ENCODE results near the gene PCDHB1.
A peak's percentile ranks its signal among the peaks of the same experiment; 100 is the strongest.
"Not testable (repeated sequence)": the region's sequence is repeated elsewhere in the genome, so short reads cannot be mapped to it uniquely, and the experiment has no call there.

Gene PCDHB1

GRCh38 chr5:141082228-141082627 lies 31.1 kb downstream of the PCDHB1 start:
- Histone ChIP-seq H3K4me1 (no peaks in the 10 kb centered on the region), H3K27me3 (peaks cover 0 to 11% of the 10 kb centered on the region in 2 donors), H3K9me3 (peaks cover 0 to 24% (median 15%) of the 10 kb centered on the region in 3 donors), H3K27ac (no peak overlapping the region), H3K36me3 (no peaks in the 10 kb centered on the region), H3K4me3 (no peak overlapping the region)
- intact Hi-C loops (cut with DNase I; ENCODE audit: low total_unique reads) = no loop called here
- no peak for TF ChIP-seq CTCF (IDR thresholded peaks at IDR 0.05)
- no peak for DNase-seq

- Histone ChIP-seq H3K36me3 (no peaks in the 10 kb centered on the region), H3K4me3 (peak overlapping the region; percentile 53 to 56), H3K4me1 (no peaks in the 10 kb centered on the region), H3K27ac (peak overlapping the region in 1 of 2 donors; percentile 73), H3K9me3 (peaks cover 0 to 22% (median 15%) of the 10 kb centered on the region in 3 donors), H3K27me3 (peaks cover 0 to 3% of the 10 kb centered on the region in 2 donors)
- peak in 1 of 2 donors; percentile 74 for DNase-seq
- intact Hi-C loops (cut with DNase I; ENCODE audit: low total_unique reads) = no loop called here
- peak; percentile 25 to 42 for TF ChIP-seq CTCF (IDR thresholded peaks at IDR 0.05)
These were observed 33.4 kb downstream of the PCDHB1 start for GRCh38 chr5:141084487-141084989.

DNA sequence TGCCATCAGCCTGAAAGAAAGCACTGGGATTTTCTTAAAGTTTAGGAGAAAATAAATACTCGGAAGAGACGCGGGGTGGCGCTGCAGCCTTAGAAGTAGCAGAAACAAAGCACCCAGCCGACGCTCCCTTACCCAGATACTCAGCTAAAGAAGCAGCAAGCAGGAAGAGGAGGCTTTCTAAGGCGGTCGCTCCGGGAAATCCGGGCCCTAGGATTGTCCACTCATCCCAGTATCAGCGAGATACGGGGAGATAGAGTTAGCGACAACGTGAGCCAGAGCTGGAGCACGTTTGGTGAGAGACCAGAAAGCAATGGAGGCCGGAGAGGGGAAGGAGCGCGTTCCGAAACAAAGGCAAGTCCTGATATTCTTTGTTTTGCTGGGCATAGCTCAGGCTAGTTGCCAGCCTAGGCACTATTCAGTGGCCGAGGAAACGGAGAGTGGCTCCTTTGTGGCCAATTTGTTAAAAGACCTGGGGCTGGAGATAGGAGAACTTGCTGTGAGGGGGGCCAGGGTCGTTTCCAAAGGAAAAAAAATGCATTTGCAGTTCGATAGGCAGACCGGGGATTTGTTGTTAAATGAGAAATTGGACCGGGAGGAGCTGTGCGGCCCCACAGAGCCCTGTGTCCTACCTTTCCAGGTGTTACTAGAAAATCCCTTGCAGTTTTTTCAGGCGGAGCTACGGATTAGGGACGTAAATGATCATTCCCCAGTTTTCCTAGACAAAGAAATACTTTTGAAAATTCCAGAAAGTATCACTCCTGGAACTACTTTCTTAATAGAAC lies 43.5 kb downstream of the PCDHB1 start, which contains the start of gene PCDHB2:
PCDHB2 (plus strand) TSS at position 135 of the 782 bp plus-strand sequence; CDS start at position 311, 176 bp downstream.
- H3K4me1 ChIP-seq = no peaks in the 10 kb centered on the region
- H3K27me3 ChIP-seq = peaks cover 0 to 4% of the 10 kb centered on the region in 2 donors
- no peak for TF ChIP-seq CTCF (IDR thresholded peaks at IDR 0.05)
- H3K9me3 ChIP-seq = peaks cover 3 to 78% (median 49%) of the 10 kb centered on the region in 3 donors
- H3K36me3 ChIP-seq = peaks cover 0 to 3% (median 0%) of the 10 kb centered on the region in 3 donors
- DNase-seq = peak in 1 of 2 donors; percentile 25
- H3K4me3 ChIP-seq = peak within 1 kb of the TSS; percentile 17 to 29
- intact Hi-C loops (cut with DNase I; ENCODE audit: low total_unique reads) = no loop called here
- H3K27ac ChIP-seq = no peak within 1 kb of the TSS

GRCh38 chr5:141095263-141095641 lies 44.1 kb downstream of the PCDHB1 start:
- Histone ChIP-seq H3K4me1 (no peaks in the 10 kb centered on the region), H3K9me3 (peaks cover 6 to 81% (median 46%) of the 10 kb centered on the region in 3 donors), H3K27ac (no peak overlapping the region), H3K36me3 (peaks cover 0 to 3% (median 0%) of the 10 kb centered on the region in 3 donors), H3K4me3 (peak overlapping the region in 1 of 2 donors; percentile 29), H3K27me3 (peaks cover 0 to 4% of the 10 kb centered on the region in 2 donors)
- intact Hi-C loops (cut with DNase I; ENCODE audit: low total_unique reads) = no loop called here
- no peak for DNase-seq
- TF ChIP-seq CTCF (IDR thresholded peaks at IDR 0.05) = no peak

DNA sequence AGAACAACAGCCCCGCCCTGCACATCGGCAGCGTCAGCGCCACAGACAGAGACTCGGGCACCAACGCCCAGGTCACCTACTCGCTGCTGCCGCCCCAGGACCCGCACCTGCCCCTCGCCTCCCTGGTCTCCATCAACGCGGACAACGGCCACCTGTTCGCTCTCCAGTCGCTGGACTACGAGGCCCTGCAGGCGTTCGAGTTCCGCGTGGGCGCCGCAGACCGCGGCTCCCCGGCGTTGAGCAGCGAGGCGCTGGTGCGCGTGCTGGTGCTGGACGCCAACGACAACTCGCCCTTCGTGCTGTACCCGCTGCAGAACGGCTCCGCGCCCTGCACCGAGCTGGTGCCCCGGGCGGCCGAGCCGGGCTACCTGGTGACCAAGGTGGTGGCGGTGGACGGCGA lies 45.0 kb downstream of the PCDHB1 start:
- H3K27ac ChIP-seq; intact Hi-C loops (cut with DNase I; ENCODE audit: low total_unique reads); H3K36me3 ChIP-seq; H3K4me3 ChIP-seq; H3K27me3 ChIP-seq; H3K4me1 ChIP-seq; DNase-seq: not testable (repeated sequence)
- H3K9me3 ChIP-seq = peaks cover 10 to 83% (median 49%) of the 10 kb centered on the region in 3 donors

- H3K27ac ChIP-seq; H3K4me3 ChIP-seq; DNase-seq; intact Hi-C loops (cut with DNase I; ENCODE audit: low total_unique reads); H3K36me3 ChIP-seq; H3K27me3 ChIP-seq; H3K4me1 ChIP-seq: not testable (repeated sequence)
- peaks cover 10 to 87% (median 51%) of the 10 kb centered on the region in 3 donors for H3K9me3 ChIP-seq
These were observed 45.4 kb downstream of the PCDHB1 start for GRCh38 chr5:141096586-141096985.

All from tibial artery (tissue), 4 donors.